ENCODE results near the gene TTLL10.

TTLL10 gene

DNA sequence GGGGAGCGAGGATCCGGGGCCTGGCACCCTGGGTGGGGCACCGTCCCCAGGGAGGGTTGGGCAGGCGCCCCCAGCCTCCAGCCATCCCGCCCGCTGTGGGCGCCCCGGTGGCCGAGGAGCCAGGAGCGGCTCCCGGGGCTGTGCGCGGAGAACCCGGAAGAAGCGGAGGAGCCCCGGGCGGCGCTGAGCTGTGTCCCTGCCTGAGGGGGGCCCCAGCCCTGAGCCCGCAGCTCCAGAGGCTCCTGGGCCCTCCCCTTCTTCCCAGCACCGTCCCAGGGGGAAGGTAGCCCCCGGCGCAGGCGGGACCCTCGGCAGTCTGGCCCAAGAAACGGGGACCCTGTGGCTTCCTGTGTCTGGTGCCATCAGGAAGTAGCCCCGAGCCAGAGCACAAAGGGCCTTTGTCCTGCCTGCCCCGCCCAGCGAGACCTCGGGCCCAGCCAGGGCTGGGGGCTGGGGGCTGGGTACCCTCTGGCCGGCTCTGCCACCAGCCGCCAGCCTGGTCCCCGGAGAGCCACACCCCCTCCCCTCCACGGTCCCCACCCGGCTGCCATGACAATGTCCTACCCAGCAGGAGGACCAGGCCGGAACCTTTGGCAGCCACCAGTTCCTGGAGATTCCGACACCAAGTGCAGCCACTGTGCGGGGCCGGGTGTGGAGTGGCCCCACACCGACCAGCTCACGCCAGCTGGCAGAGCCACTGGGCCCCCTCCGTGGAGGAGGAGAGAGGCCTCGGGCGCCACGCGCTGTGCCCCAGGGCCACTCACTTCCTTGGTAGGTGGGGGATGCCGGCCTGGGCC lies 15.6 kb upstream of the TTLL10 start:
- peak; percentile 69 for DNase-seq (ENCODE audit: low spot score)

DNA sequence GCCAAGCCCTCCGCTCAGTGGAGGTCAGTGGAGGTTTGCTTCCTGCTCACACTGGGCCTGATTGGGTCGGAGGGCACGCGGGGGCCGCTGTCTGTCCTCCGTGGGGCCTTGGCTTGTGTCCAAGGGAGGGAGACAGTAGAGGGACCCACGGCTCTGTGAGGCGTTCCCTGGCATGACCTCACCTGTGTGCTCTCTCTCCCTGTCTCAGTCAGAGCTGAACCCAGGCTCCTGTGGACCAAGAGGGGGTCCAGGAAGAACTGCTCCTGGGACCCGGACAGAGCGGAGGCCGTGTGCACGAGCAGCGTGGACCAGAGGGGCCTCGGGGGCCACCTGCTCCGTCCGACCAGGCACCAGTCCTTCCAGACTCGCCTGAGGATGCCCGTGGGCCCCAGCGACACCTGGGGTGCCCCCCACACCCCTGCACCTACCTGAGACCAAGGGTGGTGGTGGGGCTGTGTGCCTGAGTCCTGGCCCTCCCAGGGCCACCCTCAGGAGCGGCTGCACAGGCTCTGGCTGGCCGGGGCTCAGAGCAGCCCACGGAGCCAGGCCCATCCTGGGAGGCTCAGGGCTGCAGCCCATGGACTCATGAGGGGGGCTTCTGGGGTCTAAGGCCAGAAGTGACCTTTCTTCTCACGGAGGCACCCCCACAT lies 13.3 kb upstream of the TTLL10 start:
- DNase-seq (ENCODE audit: low spot score) = no peak

DNA sequence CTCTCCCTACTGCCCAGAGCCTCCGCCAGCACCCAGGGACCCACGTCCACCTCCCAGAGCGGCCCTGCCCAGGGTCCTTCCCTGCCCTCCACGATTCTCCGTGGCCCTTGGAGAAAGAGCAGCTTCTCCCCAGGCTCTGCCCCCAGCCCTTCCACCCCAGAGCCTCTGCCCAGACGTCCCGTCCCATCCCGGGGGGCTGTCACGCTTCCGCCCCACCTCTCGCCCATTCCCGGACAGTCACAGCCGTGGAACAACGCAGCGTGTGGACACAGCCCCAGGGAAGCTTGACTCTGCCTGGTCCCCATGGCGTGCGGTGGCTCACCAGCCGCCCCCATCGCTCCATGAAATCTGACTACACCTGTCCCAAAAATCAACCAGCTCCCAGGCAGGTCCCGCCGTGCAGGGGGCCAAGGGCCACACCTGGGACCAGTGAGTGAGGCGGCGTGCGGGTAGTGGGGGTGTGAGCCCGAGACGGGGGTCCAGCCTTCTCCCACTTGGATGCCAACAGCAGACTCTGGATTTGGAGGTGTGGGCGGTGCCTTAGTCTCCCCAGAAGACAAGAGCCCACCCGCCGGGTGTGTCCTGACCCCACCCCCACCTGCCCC lies 12.5 kb upstream of the TTLL10 start:
- DNase-seq (ENCODE audit: low spot score) = no peak

DNA sequence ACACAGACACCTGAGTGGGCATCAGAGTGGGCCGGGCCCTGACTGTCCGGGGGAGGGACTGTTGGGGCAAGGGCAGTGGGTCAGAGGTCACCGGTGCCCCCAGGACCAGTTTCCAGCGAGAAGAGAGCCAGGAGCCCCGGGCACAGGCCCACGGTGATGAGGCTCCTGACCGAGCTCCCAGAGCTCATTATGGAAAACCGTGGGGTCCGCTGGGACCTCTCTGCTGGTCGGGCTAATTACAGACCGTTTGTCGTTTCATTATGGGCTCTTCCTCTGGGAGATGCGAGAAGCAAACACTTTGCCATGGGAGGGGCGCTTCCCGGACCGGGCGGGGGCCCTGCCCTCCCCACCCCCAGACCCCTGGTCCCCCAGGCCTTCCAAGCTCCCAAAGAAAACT lies 12.0 kb upstream of the TTLL10 start:
- no peak for DNase-seq (ENCODE audit: low spot score)

DNA sequence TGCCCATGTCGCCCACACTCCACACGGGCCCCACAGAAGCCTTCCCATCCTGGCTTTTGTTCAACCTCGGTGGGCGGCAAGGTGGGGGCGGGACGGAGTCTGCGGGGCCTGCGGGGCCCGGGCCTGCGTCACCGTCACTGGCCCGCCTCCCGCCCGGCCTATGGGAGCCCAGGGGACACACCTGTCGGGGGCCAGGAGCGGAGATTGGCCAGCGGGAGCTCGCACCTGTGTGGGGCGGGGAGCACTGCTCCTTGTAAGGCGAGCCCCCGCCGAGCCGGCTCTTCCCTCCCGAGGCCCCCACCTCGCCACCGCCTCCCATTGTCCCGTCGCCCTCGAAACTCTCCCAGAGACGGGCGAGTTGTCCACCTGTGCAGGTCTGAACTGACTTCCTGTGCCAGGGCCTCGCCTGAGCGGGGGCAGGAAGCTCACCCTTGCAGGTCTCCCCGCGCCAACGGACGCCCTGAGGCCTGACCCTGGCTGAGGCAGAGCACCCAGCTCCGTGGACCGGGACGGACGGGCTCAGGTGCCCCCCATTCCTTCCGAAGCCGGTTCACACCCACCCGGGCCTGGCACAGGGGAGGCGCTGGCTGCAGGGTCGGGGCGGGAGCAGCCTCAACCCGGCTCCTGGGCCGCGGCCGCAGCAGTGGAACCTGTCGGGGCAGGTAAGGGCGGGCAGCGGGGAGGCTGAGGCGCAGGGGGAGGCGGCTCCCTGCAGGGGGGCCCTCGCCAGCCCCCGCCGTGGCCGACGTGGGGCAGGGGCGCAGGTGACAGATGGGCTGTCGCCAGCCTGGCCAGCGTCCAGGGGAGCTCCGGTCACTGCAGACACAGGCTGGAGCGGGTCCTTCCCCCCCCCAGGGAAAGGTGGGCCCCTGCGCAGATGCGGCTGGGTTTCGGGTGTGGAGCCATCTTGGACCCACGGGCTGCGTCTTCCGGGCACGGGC lies 10.8 kb upstream of the TTLL10 start:
- no peak for DNase-seq (ENCODE audit: low spot score)

DNA sequence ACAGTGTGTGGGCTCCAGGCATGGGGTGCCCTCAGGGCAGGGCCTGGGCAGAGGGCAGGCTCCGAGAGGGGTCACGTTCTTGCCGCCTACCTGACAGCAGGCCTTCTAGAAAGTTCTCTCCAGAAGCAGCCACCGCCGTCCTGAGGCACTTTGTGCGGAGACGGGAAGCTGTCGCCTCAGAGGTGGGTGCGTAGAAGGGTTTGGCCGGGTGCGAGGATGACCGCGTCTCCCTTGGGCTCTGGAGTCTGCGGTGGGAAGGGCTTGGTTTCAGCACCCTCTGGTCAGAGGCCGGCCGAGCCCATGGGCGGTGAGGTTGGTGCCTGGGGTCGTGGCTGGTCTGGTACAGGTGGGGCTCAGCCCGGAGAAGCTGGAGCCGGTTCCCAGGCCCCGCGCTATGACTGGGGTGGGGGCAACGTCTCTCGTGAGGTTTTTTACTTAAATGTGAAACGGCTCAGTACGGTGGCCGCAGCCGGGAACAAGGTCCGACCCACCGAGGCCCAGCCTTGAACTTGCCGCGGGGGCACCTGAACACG lies 10.1 kb upstream of the TTLL10 start:
- DNase-seq (ENCODE audit: low spot score) = no peak

DNA sequence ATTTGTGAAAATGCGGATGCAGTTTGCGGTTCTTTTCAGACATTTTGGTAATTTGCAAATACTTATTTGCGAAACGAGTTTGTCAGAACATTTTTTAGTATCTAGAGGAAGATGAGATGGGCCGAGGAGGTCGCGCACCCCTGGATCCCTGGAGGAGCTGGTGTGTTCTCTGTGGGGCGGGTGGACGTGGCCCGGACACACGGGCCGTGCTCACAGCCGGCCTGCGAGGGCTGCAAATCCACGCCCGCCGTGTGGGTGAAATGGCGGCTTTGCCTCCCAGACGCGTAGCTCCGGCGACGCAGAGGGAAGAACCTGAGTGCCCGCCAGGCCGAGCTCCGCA lies 9.3 kb upstream of the TTLL10 start:
- no peak for DNase-seq (ENCODE audit: low spot score)

DNA sequence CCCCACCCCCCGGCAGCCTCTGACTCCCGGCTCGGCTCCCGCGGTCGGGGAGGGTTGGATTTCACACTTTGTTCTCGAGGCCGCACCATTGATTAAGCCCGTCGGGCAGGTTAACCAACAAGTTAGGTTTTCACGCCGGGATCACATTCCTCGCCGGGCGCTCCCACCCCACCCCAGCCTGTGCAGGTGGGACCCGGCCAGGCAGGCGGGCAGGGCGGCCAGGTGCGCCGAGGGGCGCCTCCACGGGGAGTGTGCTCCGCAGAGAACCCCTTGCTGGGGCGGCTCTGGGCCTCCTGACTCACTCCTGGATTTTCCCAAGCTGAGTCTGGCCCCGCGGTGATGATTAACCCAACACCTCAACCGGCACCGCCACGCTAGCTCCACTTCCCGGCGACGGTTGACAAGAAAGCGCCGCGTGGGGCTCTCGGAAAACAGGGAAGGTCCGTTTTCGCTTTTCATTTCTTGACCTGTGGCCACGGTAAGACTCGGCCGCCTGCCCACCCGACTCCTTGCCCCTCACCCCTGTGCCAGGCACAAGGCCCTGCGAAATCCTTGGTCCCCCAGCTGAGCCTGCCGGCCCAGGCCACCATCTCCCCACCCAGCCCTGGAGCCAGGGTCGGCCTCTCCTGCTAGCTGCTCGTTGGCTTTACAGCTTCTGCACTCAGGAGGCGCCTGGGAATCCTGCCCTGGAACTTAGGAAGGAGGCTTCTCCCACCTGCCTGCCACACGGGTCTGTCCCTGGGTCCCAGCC lies 8.8 kb upstream of the TTLL10 start:
- no peak for DNase-seq (ENCODE audit: low spot score)

DNA sequence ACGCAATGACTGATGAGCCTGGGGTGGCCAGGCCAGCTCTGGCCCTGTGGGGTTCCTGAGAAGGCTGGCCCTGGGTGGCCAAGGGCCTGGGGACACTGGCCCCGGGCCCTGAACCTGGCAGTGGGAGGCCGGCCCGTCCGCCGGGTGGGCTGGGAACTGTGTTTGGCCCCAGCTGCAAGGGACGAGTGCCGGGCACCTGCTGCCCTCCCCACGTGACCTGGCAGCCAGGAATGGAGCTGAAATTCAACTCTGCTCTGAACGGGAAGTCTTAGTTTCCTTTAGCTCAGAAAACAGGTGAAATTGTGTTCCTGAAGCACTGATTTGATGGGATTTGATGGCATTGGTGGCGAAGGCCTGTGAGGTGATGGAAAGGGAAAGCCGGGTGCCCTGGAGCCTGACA lies 8.2 kb upstream of the TTLL10 start:
- no peak for DNase-seq (ENCODE audit: low spot score)

DNA sequence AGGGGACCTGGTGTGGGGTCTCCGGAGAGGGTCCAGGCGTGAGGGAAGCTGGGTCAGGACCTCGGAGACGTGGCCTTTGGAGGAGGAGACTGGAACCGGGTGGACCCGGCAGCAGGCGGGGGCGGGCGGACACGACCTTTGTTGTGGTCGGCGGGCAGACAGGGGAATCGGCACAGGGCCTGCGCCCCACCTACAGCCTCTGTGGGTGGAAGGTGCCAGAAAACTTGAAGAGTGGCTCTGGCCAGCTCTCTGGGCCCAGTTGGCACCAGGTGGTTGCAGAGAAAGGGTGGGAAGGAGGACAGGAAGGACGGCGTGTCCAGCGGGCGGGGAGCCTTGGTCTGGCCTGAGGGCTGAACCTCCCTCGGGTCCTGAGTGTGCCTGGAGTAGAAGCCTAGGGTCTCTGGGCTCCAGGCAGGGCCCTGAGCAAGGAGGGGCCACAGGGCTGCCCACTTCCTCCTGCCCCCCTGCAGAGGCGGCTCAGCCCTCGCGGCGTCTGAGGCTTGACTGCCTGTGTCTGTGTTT lies 7.7 kb upstream of the TTLL10 start:
- DNase-seq (ENCODE audit: low spot score) = no peak

DNA sequence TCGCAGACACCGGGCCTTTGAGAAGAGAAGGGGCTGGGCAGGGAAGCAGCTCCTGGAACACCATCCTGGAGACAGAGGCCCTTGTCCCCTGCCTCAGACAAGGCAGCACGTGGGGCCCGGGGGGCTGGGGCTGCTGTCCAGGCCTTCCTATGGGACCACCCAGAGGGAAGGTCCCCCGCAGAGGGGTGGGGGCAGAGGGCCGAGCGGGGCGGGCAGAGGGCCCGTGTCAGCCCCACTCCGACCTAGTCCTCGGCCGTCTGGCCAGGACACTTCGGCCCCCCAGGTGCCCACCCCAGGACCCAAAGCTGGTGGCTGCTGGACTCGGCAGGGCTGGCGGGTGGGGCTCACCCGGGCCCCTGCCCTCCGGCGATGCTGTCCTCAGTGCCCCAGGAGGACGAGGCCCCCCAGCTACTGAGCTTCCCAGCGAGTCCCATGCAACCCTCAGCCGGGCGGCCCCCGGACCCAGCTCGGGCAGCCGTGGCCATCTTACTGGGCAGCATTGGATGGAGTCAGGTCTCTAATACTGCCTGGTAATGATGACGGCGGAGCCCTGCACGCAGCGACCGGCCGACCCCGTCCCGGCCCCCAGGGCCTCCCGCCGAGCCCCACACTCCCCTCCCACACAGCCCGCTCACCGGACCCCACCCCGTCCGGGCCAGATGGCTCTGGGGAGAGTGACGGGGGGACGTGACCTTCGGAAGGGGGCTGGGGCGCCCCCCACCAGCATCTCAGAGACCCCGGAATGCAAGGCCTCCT lies 6.9 kb upstream of the TTLL10 start:
- DNase-seq (ENCODE audit: low spot score) = no peak

DNA sequence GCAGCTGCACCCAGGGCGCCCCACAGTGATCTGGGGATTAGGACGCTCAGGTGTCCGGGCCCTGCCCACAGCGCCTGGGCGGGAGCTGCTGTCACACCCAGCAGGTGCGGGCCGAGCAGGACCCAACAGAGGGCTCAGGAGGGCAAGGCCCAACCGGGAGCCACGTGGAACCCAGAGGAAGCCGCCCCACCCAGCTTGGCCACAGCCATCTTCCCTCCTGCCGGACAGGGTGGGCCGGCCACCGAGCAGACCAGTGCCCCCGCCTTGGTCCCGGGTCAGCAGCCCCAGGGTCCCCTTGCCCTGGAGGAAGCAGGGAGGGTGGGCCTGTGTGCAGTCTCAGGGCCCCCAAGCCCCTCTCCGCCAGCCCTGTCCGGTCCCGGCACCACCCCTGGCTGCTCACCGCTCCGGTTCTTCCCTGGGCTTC lies 6.3 kb upstream of the TTLL10 start:
- DNase-seq (ENCODE audit: low spot score) = no peak

DNA sequence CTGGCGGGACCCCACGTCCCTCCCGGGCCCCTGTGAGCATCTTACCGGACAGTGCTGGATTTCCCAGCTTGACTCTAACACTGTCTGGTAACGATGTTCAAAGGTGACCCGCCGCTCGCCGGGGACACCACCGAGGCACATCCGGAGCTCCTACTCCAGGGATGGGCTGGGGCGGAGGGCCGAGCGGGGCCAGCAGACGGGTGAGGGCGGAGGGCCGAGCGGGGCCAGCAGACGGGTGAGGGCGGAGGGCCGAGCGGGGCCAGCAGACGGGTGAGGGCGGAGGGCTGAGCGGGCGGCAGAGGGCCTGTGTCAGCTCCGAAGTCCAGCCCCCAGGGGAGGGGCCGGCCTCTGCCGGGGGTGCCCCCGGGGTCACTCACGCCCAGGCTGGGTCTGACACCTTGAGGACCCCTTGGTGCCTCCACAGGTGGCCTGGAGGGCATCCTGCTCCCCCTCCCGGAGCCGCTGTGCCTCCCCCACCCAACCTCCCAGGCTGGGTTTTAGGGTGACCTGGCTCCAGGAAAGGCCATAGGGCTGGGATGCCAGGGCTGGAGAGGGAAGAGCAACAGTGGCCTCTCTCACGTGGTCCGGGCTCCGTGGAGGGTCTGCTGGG lies 5.7 kb upstream of the TTLL10 start:
- no peak for DNase-seq (ENCODE audit: low spot score)

DNA sequence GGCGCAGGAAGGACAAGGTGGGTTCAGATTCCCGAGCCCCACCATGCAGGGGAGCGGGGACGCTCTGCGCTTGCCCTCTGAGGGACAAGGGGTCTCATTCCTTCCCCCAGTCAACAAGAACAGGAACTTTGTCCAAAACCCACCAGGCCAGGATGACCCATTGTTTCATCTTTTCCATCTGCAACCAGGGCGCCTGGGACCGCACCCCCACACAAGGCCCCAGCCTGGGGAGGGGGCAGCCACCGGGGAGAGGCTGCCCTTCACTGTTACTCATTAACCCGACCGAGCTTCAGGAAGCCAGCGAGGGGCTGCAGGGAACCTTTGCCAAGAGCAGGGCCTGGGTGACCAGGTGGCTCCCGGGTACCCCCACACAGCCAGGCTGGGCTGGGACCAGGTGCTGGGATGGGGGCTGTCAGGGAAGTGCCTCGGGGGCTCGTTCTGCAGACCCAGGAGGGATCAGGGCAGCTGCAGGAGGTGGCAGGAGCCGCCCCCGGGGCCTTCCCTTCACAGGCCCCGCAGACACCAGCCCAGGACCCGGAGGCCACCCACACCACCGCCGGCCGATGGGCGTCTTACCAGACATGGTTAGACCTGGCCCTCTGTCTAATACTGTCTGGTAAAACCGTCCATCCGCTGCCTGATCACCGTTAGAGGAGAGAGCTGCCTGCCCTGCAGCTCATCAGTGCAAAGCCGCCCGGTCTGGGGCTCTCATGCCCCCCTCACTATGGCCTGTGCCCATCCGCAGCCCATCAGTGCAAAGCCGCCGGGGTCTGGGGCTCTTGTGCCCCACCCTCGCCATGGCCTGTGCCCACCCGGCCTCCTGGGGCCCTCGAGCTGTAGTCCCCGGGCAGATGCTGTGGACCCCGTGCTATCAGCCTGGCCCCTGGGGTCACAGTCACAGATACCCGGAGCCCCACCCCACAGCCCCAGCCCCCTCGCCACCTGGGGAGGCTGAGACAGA lies 4.9 kb upstream of the TTLL10 start:
- no peak for DNase-seq (ENCODE audit: low spot score)

DNA sequence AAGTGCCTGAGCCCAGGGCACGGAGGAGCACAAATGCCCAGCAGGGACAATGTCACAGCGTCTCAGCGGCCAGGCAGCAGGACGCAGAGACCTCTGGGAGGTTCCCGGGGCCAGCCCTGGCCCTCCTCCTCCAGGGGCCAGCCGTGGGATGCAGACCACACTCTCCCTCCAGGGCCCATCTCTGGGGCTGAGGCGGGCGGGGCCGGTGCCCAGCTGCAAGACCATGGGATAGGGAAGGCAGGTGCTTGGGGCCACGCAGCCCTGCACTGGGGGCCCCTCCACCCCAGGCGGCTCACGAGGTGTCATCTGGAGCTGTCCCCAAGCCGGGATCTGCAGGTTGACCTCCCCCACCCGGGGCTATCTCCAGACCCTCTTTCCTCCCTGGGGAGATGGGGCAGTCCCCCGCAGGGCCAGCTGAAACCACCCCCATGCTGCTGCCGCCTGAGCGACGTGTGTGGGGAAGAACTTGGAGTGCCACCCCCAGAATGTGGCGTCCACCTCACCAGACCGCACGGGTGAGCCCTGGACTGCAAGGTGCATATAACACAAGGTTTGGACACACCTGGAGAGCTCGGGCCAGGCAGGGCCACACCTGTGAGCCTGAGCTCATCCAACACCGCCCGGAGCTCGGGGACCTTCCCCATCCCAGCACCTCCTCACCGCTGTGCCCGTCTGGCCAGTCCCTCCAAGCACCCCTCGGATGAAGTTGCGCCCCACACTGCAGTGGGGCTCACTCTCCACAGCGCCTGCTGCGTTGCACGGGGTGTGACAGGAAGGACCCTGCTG lies 4.1 kb upstream of the TTLL10 start:
- DNase-seq (ENCODE audit: low spot score) = no peak

DNA sequence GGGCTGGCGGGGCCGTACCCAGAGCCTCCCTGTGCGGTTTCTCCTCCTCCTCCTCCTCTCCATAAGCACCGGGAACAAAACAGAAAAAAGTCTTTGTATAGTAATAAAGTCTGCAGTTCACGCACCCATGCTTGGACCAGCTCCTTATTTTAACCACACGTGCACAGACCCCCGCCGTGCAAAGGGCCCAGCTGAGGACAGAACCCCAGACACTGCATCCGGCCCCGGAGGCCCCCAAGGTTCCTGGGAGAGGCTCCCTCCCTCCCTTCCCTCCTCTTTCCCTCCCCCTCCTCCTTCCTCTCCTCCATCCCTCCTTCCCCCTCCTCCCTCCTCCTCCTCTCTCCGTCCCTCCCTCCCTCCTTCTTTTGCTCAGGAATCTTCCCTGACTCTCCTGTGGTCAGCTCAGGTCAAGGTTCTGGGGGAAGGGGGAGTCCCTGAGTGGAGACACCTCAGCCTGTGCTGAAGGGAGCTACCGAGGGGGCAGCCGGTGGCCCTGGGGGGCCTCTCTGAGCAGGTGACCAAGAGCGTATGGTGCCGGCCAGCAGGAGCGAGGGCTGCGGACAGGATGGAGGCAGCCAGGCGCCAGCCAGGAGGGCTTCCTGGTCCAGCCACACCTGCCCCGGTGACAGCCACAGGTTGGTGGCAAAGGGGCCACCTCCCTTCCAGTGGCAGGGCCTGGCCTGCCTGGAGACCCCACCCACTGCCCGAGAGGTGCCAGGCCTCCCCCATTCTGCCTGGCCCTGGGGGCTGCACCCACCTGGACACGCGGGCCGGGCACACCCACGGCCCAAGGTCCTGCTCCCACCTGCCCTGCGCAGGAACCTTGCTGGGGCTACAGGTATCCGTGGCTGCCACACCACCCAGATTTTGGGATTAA lies 3.2 kb upstream of the TTLL10 start:
- no peak for DNase-seq (ENCODE audit: low spot score)

DNA sequence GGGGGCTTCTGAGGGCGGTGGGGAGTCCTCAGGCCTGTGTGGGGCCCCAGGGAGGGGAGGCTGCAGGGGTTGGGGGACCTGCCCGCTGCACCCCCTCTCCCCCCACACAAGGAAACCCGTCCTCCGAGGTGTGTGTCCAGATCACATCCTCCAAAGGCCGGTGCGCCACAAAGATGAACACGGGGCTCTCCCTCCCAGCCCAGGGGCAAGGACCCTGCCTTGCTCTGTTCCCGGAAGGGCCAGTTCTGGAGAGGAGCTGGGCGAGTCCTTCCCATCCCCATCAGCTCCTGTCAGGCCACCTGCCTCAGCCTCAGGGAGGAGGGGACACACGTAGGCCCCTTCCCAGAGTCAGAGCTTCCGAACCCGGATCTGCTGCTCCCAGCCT lies 2.5 kb upstream of the TTLL10 start:
- no peak for DNase-seq (ENCODE audit: low spot score)

Measured in hepatic stellate cell (primary cell).